ENCODE data around the gene ENTHD1.

The ENTHD1 gene

GRCh38 chr22:39717099-39717498 lies 176.5 kb downstream of the ENTHD1 start:
- no peak overlapping the region for H3K27ac ChIP-seq
- no peak for TF ChIP-seq CTCF (conservative IDR thresholded peaks at IDR 0.05)

- TF ChIP-seq CTCF (conservative IDR thresholded peaks at IDR 0.05): no peak
- H3K27ac ChIP-seq: no peak overlapping the region
These were observed 177.0 kb downstream of the ENTHD1 start for GRCh38 chr22:39716534-39716933.

GRCh38 chr22:39715778-39716495 lies 177.6 kb downstream of the ENTHD1 start:
- H3K27ac ChIP-seq: no peak overlapping the region
- no peak for TF ChIP-seq CTCF (conservative IDR thresholded peaks at IDR 0.05)

GRCh38 chr22:39714321-39714720 lies 179.2 kb downstream of the ENTHD1 start:
- no peak for TF ChIP-seq CTCF (conservative IDR thresholded peaks at IDR 0.05)

DNA sequence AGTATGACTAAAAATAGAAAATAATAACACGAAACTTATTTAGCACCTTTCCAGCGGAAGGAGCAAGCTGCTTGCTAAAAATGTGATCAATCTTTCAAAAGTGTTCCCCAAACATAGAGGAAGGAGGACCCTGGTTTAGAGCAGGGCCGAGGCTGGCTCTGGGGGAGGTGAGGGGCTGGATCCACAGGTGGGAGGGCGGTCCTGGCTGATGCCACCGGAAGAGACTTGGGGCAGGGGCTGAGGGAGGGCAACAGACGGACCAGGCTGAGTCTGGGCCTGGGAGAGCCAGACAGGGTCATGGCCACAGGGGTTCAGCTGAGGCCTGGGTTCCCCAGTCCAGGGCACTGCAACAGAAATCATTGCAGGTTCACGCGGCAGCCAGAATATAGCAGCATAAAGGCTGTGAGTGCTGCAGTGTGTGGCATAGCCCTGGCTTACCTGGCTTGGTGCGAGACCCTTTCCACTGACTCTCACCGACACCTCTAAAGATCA lies 179.7 kb downstream of the ENTHD1 start:
- TF ChIP-seq CTCF (conservative IDR thresholded peaks at IDR 0.05): no peak
- no peak overlapping the region for H3K27ac ChIP-seq

More at GRCh38 chr22:39714321-39714720, 179.2 kb downstream of the ENTHD1 start:
- H3K27ac ChIP-seq: no peak overlapping the region

DNA sequence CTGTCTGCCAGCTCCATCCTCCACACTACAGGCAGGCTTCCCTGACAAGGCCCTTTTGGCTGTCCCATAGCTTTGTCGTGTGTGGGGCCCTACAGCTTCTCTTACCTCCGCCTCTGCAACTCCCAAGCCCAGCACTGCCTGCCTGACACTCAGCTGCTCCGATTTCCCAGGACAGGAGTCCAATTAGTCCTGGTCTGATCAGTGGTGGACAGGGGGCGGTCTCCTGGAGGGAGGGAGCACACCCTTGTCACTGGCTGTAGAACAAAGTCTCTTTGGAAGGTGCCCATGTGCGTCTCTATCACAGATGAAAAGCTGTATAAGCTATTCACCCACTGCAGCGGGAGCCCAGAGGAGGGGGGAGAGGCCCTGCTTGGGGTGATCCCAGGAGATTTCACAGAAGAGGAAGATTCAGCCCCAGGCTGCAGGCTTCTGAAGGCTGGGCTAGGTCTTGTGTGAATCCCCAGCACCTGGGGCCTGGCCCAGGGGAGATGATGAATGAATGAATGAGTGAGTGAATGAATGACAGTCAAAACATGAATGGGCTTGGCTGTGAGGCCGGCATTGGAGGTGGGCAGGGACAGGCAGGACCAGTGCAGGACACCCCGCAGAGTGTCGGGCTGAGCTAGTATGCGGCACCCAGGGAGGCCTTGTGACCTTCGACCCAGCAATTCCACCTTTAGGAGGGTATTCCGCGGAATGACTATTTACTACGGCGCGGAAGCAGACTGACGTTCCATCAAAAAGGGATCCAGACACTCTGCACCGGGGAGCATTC lies 180.6 kb downstream of the ENTHD1 start:
- H3K27ac ChIP-seq: no peak overlapping the region
- TF ChIP-seq CTCF (conservative IDR thresholded peaks at IDR 0.05): no peak

DNA sequence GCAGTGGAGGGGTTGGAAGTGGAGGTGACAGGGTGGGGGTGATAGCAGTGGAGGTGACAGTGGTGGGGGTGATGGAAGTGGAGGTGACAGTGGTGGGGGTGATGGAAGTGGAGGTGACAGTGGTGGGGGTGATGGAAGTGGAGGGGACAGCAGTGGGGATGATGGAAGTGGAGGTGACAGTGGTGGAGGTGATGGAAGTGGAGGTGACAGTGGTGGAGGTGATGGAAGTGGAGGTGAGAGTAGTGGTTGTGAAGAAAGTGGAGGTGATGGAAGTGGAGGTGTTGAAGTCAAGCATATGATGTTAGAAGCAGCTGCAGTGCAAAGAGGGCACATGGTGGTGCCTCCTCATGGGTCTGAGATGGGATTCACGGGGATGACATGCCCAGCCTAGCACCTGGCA lies 181.5 kb downstream of the ENTHD1 start:
- TF ChIP-seq CTCF (conservative IDR thresholded peaks at IDR 0.05): no peak
- no peak overlapping the region for H3K27ac ChIP-seq
